Measurements from ENCODE around the gene MTMR10. TPM values are rescaled to one million over a fixed set of nuclear protein-coding genes. Genes with fewer than 3 reads are reported as not detected.

The MTMR10 gene
- total and polyA plus RNA-seq, 9 donors: 13.6 to 21.3 (median 15.4) TPM

DNA sequence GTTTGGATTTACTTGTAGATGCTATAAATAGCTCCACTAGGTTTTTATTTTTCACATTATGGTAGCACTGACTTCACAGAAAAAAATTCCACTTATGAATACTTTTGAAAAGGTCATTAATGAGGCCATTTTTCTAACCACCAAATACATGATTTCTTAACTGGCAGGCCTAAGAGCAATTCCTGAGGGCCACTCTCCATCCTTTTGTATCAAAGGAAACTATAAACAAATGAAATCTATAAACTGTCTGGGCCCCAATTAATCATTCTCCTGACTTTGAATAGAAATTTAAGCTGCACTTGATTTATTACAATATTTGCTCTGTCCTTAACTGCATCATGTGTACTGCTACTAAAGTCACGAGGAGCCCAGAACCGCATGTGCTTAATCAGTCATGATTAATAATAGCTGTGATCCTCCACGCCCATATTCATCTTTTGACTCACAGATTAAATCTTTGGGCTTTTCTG lies 25.1 kb upstream of the MTMR10 start:
- Histone ChIP-seq H3K4me1 (ENCODE audit: control insufficient read depth, insufficient read depth, low read length) (no peaks in the 10 kb centered on the region), H3K36me3 (ENCODE audit: control insufficient read depth, insufficient read depth, low read length) (no peaks in the 10 kb centered on the region), H3K27me3 (ENCODE audit: control insufficient read depth, insufficient read depth, low read length) (no peaks in the 10 kb centered on the region), H3K9me3 (replicated peaks; ENCODE audit: control insufficient read depth, low read depth, low read length) (peaks cover 8% of the 10 kb centered on the region), H3K27ac (ENCODE audit: low read length) (no peak overlapping the region), H3K4me3 (ENCODE audit: low read length) (no peak overlapping the region)
- 100% methylated on average over 1 of the region's 3 CpGs for WGBS (ENCODE audit: insufficient coverage)
- DNase-seq: no peak

DNA sequence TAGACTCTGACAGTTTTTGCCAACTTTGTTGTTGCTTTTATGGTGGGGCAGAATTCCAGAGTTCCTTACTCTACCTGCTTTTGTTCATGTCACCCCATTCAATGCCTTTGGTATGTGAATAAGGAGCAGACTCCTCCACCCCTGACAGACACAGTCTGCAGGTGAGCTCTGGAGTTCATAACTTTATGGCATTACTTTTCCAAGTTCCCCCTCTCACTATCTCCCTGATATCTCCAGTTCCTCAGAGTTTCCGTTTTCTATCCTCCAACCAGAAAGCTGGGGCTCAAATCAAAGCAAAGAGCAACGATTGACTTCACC lies 23.1 kb upstream of the MTMR10 start:
- Histone ChIP-seq H3K4me1 (ENCODE audit: control insufficient read depth, insufficient read depth, low read length) (no peaks in the 10 kb centered on the region), H3K36me3 (ENCODE audit: control insufficient read depth, insufficient read depth, low read length) (no peaks in the 10 kb centered on the region), H3K4me3 (ENCODE audit: low read length) (no peak overlapping the region), H3K9me3 (replicated peaks; ENCODE audit: control insufficient read depth, low read depth, low read length) (peaks cover 8% of the 10 kb centered on the region), H3K27ac (ENCODE audit: low read length) (no peak overlapping the region), H3K27me3 (ENCODE audit: control insufficient read depth, insufficient read depth, low read length) (no peaks in the 10 kb centered on the region)
- no CpG with 5 or more reads among the region's 2 CpGs for WGBS (ENCODE audit: insufficient coverage)
- no peak for DNase-seq

DNA sequence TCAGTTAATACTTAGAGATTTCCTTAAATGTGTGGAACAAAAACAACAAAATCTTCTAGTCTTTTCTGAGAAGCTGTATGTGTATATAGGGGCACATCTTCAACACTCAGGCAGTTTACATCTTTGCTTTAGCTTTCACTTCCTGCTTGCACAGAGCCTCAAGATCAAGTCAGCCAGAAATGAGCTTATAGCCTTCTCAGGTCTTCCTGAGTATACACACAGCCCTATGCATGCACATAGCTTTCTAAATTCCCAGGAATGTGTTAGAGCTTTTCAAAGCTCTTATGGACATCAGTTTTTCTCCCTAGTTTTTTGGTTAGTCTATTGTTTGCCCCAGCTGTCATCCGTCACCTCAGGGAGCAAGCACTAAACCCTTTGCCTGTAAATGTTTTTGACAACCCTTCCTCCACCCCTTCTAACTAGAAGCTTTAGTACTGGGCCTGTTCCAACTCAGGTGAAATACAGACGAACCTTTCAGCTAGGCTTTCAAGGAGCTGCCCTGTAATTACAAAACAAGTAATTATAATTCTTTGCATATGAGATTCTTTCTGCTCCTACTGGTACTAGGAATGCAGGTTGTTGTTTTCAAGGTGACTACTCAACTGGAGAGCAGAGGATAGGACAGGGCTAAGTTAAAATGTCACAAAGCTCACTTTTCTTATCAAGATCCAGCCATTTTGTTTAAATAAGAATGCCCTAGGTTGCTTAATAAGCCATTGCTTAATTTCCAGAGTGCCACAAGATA lies 22.6 kb upstream of the MTMR10 start:
- no peak overlapping the region for H3K4me3 ChIP-seq (ENCODE audit: low read length)
- H3K4me1 ChIP-seq (ENCODE audit: control insufficient read depth, insufficient read depth, low read length): no peaks in the 10 kb centered on the region

DNA sequence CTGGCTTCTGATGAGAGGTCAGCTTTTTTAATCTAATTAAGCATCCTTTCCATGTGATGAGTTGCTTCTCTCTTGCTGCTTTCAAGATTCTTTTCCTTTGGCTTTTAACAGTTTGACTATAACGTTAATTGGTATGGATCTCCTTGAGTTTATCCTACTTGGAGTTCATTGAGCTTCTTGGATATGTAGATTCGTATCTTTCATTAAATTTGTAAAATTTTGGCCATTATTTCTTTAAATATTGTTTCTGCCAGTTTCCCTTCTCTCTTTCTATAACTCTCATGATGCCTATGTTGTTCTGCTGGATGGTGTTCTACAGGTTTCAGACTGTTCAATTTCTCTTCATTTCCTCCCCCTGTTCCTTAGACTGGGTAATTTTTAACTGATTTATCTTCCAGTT lies 21.0 kb upstream of the MTMR10 start:
- Histone ChIP-seq H3K9me3 (replicated peaks; ENCODE audit: control insufficient read depth, low read depth, low read length) (peaks cover 8% of the 10 kb centered on the region), H3K36me3 (ENCODE audit: control insufficient read depth, insufficient read depth, low read length) (no peaks in the 10 kb centered on the region), H3K4me3 (ENCODE audit: low read length) (no peak overlapping the region), H3K4me1 (ENCODE audit: control insufficient read depth, insufficient read depth, low read length) (no peaks in the 10 kb centered on the region), H3K27me3 (ENCODE audit: control insufficient read depth, insufficient read depth, low read length) (no peaks in the 10 kb centered on the region), H3K27ac (ENCODE audit: low read length) (no peak overlapping the region)
- WGBS (ENCODE audit: insufficient coverage): no CpG with 5 or more reads among the region's 2 CpGs
- DNase-seq: no peak

More for the DNA sequence above, 22.6 kb upstream of the MTMR10 start:
- WGBS (ENCODE audit: insufficient coverage): no CpG with 5 or more reads among the region's 2 CpGs
- Histone ChIP-seq H3K9me3 (replicated peaks; ENCODE audit: control insufficient read depth, low read depth, low read length) (peaks cover 8% of the 10 kb centered on the region), H3K36me3 (ENCODE audit: control insufficient read depth, insufficient read depth, low read length) (no peaks in the 10 kb centered on the region), H3K27me3 (ENCODE audit: control insufficient read depth, insufficient read depth, low read length) (no peaks in the 10 kb centered on the region), H3K27ac (ENCODE audit: low read length) (no peak overlapping the region)
- DNase-seq: no peak

DNA sequence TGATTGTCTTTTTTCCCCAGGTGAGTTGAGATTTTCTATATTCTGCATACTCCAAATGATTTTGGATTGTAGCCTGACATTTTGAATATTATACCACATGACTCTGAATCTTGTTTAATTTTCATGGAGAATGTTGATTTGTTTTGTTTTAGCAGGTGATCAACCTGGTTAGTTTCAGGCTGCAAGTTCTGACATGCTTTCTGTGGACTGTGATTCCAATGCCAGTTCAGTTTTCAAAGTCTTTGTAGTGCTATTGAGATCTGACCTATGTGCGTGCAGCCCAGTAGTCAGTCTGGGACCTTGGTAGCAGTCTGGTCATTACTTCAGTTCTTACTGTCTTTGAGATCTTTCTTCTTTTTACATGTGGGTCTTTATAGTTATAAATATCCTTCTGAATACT lies 18.6 kb upstream of the MTMR10 start:
- peaks cover 8% of the 10 kb centered on the region for H3K9me3 ChIP-seq (replicated peaks; ENCODE audit: control insufficient read depth, low read depth, low read length)
- H3K27ac ChIP-seq (ENCODE audit: low read length): no peak overlapping the region
- WGBS (ENCODE audit: insufficient coverage): no CpG with 5 or more reads among the region's 1 CpG
- no peak overlapping the region for H3K4me3 ChIP-seq (ENCODE audit: low read length)
- no peaks in the 10 kb centered on the region for H3K27me3 ChIP-seq (ENCODE audit: control insufficient read depth, insufficient read depth, low read length)
- DNase-seq: no peak
- H3K36me3 ChIP-seq (ENCODE audit: control insufficient read depth, insufficient read depth, low read length): no peaks in the 10 kb centered on the region
- no peaks in the 10 kb centered on the region for H3K4me1 ChIP-seq (ENCODE audit: control insufficient read depth, insufficient read depth, low read length)

DNA sequence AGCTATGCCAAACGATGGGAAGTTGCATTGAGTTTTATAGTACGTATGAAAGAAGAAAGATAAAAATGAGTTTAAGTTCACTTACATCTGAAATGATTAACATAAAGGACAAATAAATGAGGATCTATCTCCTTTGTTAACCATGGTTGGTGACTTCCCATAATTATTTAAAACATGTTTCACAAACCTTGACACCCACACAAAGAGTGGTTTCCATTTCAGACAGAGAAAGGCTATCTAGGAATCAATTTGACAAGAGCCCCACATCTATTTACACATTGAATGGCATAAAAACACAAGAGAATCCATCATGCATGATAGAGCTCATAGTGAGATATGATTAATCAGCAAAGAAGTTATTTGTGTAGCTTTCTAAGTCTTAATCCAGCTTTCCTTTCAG lies 14.2 kb upstream of the MTMR10 start:
- no peaks in the 10 kb centered on the region for H3K27me3 ChIP-seq (ENCODE audit: control insufficient read depth, insufficient read depth, low read length)
- no peak overlapping the region for H3K27ac ChIP-seq (ENCODE audit: low read length)
- no CpG with 5 or more reads among the region's 2 CpGs for WGBS (ENCODE audit: insufficient coverage)
- no peaks in the 10 kb centered on the region for H3K4me1 ChIP-seq (ENCODE audit: control insufficient read depth, insufficient read depth, low read length)
- no peaks in the 10 kb centered on the region for H3K36me3 ChIP-seq (ENCODE audit: control insufficient read depth, insufficient read depth, low read length)
- H3K4me3 ChIP-seq (ENCODE audit: low read length): no peak overlapping the region
- no peak for DNase-seq
- H3K9me3 ChIP-seq (replicated peaks; ENCODE audit: control insufficient read depth, low read depth, low read length): no peaks in the 10 kb centered on the region

DNA sequence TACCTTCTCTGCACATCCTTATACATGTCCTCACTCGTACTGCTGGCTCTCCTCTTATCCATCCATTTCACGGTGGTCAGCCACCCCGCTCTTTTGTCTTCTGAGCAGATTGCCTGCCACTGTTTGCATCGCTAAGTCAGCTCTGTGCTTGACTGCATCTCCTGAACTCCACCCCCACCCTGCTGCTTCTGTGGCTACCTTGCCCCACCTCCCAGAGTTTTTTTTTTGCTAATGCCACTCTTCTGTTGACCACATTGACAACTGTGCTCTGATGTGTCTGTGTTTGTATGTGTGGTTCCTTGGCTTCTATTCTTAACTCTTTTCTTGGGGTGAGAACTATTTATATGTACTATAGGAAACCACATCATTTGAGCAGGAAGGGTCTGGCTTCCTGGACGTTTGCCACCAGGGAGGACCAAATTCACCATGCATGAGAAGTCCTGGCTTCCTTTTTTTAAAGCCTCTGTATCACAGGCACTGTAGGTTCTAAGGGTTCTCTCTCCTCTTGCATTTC lies 12.8 kb upstream of the MTMR10 start:
- no peak overlapping the region for H3K4me3 ChIP-seq (ENCODE audit: low read length)
- 37% methylated on average over 5 of the region's 5 CpGs for WGBS (ENCODE audit: insufficient coverage)
- no peaks in the 10 kb centered on the region for H3K9me3 ChIP-seq (replicated peaks; ENCODE audit: control insufficient read depth, low read depth, low read length)
- peak; percentile 64 for DNase-seq
- H3K36me3 ChIP-seq (ENCODE audit: control insufficient read depth, insufficient read depth, low read length): no peaks in the 10 kb centered on the region
- no peaks in the 10 kb centered on the region for H3K4me1 ChIP-seq (ENCODE audit: control insufficient read depth, insufficient read depth, low read length)
- peaks cover 2% of the 10 kb centered on the region for H3K27me3 ChIP-seq (ENCODE audit: control insufficient read depth, insufficient read depth, low read length)
- H3K27ac ChIP-seq (ENCODE audit: low read length): peak overlapping the region; percentile 51

DNA sequence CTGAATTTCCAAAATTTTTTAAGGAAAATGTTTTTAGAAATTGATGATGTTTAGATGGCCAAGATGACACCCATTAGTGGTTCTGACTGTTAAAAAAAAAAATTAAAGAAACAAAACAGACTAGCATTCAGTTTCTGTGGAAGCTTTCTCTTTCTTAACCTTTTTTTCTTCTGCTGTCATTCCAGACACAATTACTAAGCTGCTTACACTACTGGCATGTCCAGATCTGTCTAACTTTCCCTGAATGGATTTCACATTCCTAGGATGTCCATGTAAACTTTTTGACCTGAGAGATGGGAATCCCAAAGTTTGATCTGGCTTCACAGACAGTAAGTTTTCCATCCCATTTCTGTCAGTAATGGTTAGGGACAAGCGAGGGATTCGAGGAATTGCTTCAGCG lies 10.3 kb upstream of the MTMR10 start:
- 95% methylated on average over 3 of the region's 3 CpGs for WGBS (ENCODE audit: insufficient coverage)
- Histone ChIP-seq H3K4me1 (ENCODE audit: control insufficient read depth, insufficient read depth, low read length) (no peaks in the 10 kb centered on the region), H3K9me3 (replicated peaks; ENCODE audit: control insufficient read depth, low read depth, low read length) (peaks cover 2% of the 10 kb centered on the region), H3K36me3 (ENCODE audit: control insufficient read depth, insufficient read depth, low read length) (no peaks in the 10 kb centered on the region), H3K4me3 (ENCODE audit: low read length) (no peak overlapping the region), H3K27me3 (ENCODE audit: control insufficient read depth, insufficient read depth, low read length) (peaks cover 2% of the 10 kb centered on the region), H3K27ac (ENCODE audit: low read length) (no peak overlapping the region)
- no peak for DNase-seq

DNA sequence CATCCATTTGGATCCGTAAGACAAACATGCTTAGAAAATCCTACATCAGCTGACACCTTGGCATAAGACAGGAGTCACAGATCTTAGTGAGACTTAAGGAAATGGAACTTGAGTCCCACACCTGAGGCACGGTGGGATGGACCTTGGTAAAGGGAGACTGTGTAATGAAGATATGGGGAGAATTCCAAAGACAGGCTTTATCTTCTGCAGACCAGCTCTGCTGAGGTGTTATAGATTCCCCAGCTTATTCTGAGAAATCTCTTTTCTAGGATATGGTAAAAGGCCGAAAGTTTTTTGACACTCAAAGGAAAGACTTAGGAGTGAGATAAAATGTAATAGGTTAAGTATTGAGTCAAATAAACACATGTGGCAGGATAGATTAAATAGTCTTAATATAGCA lies 8.3 kb upstream of the MTMR10 start:
- H3K36me3 ChIP-seq (ENCODE audit: control insufficient read depth, insufficient read depth, low read length): no peaks in the 10 kb centered on the region
- H3K4me3 ChIP-seq (ENCODE audit: low read length): no peak overlapping the region
- no peak overlapping the region for H3K27ac ChIP-seq (ENCODE audit: low read length)
- no peak for DNase-seq
- H3K27me3 ChIP-seq (ENCODE audit: control insufficient read depth, insufficient read depth, low read length): peaks cover 2% of the 10 kb centered on the region
- WGBS (ENCODE audit: insufficient coverage): 57% methylated on average over 1 of the region's 3 CpGs
- peaks cover 2% of the 10 kb centered on the region for H3K9me3 ChIP-seq (replicated peaks; ENCODE audit: control insufficient read depth, low read depth, low read length)
- no peaks in the 10 kb centered on the region for H3K4me1 ChIP-seq (ENCODE audit: control insufficient read depth, insufficient read depth, low read length)

DNA sequence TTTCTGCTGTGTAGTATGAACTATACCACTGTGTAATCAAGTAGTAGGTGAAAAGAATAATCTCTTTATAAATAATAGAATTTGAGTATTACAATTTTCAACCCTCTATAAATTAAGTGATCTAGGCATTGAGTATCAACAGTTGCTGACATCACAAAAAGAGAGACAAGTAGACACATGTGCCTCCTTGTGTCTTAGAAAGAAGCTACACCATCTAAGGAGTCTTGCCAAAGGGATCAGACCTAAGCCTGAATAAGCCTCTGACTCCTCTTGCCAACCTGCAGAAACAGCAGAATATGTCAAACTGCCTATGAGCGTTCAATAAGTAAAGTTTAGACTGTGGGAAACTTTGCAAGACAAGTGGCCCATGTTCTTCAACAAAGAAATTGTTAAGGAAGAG lies 5.8 kb upstream of the MTMR10 start:
- Histone ChIP-seq H3K27ac (ENCODE audit: low read length) (no peak overlapping the region), H3K36me3 (ENCODE audit: control insufficient read depth, insufficient read depth, low read length) (no peaks in the 10 kb centered on the region), H3K4me3 (ENCODE audit: low read length) (no peak overlapping the region), H3K9me3 (replicated peaks; ENCODE audit: control insufficient read depth, low read depth, low read length) (peaks cover 2% of the 10 kb centered on the region), H3K27me3 (ENCODE audit: control insufficient read depth, insufficient read depth, low read length) (peaks cover 2% of the 10 kb centered on the region), H3K4me1 (ENCODE audit: control insufficient read depth, insufficient read depth, low read length) (no peaks in the 10 kb centered on the region)
- no peak for DNase-seq
- no CpG with 5 or more reads among the region's 1 CpG for WGBS (ENCODE audit: insufficient coverage)

All from muscle of leg (tissue), 11 donors.